ENCODE data around the gene CIB4. TPM values are rescaled to one million over a fixed set of nuclear protein-coding genes. Genes with fewer than 3 reads are reported as not detected.
"Not testable (repeated sequence)": the region's sequence is repeated elsewhere in the genome, so short reads cannot be mapped to it uniquely, and the experiment has no call there.

The CIB4 gene
- total RNA-seq, 1 donor from 2014 or later, result not detected

DNA sequence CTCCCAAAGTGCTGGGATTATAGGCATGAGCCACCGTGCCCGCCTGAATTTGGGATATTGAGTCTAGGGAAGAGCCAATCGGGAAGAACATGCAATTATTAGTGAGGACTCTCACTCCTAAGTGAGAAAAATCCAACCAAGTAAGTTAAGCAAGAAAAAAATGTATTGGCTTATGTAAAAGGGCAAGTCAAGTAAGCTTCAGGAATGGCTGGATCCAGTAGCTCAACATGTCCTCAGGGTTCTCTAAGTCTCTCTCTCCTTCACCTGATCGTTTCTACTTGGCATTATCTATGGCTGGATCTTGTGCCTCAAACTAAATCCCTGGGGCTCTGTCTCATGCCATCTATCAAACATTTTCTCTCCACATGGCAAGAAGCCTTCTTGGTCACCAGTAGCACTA is 16.1 kb upstream of the CIB4 start:
- Mint-ChIP-seq H3K36me3 (ENCODE audit: low read depth) (no peaks in the 10 kb centered on the region), H3K4me3 (ENCODE audit: low read depth) (no peak overlapping the region), H3K4me1 (ENCODE audit: low read depth) (no peaks in the 10 kb centered on the region), H3K27me3 (ENCODE audit: low read depth) (peaks cover 4% of the 10 kb centered on the region), H3K9me3 (peaks cover 24% of the 10 kb centered on the region), H3K27ac (no peak overlapping the region)
- no peak for DNase-seq (ENCODE audit: low spot score)
- intact Hi-C loops (cut with micrococcal nuclease), result no loop called here

DNA sequence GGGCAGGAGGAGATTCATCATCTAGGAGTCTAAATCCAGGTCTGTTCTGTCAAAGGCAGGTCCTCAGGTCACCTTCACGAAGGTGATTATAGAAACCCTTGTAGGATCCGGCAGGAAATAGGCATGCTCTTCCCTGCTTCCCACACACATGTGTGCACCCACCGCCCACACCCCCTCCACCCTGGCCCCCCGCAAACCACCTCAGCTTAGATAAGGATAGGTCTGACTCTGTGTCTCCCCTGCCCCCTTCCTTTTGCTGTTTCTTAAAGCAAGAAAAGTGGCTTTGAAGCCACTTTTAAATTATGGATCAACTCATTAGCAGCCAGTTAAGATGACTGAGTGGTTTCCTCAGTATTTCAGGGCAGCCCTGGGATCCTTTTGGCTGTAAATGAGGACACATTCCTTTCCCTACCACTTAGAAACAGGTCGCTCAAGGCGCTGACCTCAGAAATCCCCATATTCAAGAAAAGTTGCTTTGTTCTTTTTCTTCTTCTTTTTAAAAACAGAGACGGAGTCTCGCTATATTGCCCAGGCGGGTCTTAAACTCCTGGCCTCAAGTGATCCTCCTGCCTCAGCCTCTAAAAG is 14.5 kb upstream of the CIB4 start:
- H3K4me3 Mint-ChIP-seq (ENCODE audit: low read depth), result no peak overlapping the region
- no peaks in the 10 kb centered on the region for H3K36me3 Mint-ChIP-seq (ENCODE audit: low read depth)
- no peak overlapping the region for H3K27ac Mint-ChIP-seq
- no peaks in the 10 kb centered on the region for H3K4me1 Mint-ChIP-seq (ENCODE audit: low read depth)
- intact Hi-C loops (cut with micrococcal nuclease), result no loop called here
- no peak for DNase-seq (ENCODE audit: low spot score)
- H3K27me3 Mint-ChIP-seq (ENCODE audit: low read depth), result peaks cover 6% of the 10 kb centered on the region
- H3K9me3 Mint-ChIP-seq, result peaks cover 16% of the 10 kb centered on the region

DNA sequence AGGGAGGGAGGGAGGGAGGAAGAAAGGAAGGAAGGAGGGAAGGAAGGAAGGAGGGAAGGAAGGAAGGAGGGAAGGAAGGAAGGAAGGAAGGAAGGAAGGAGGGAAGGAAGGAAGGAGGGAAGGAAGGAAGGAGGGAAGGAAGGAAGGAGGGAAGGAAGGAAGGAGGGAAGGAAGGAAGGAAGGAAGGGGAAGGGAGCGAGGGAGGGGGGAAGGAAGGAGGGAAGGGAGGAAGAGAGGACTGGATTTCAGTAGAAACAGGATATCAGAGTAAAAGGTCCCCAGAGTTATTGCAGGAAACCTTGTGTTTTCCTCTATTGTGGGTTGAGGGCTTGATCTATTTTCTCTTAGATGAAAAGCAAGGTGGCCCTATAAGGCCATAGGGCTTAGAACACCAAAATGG is 14.0 kb upstream of the CIB4 start:
- H3K27me3 Mint-ChIP-seq (ENCODE audit: low read depth); H3K27ac Mint-ChIP-seq; H3K4me3 Mint-ChIP-seq (ENCODE audit: low read depth); DNase-seq (ENCODE audit: low spot score); H3K36me3 Mint-ChIP-seq (ENCODE audit: low read depth); intact Hi-C loops (cut with micrococcal nuclease); H3K4me1 Mint-ChIP-seq (ENCODE audit: low read depth): not testable (repeated sequence)
- H3K9me3 Mint-ChIP-seq, result peaks cover 12% of the 10 kb centered on the region

DNA sequence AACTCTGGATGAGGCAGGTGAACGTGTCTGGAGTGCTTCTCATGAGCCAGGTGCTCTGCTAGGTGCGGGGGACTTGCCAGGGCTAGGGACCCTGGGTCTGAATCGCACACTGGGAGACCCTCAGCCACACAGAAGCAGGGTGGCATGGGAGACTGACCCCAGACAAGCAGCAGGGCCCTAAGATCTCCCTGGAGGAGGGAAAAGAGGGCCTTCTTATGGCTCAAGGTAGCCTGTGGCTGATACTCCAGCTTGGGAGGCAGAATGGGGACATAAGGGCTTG is 12.8 kb upstream of the CIB4 start:
- no peak overlapping the region for H3K4me3 Mint-ChIP-seq (ENCODE audit: low read depth)
- DNase-seq (ENCODE audit: low spot score), result no peak
- peaks cover 2% of the 10 kb centered on the region for H3K9me3 Mint-ChIP-seq
- intact Hi-C loops (cut with micrococcal nuclease), result no loop called here
- no peak overlapping the region for H3K27ac Mint-ChIP-seq
- H3K27me3 Mint-ChIP-seq (ENCODE audit: low read depth), result peaks cover 6% of the 10 kb centered on the region
- H3K4me1 Mint-ChIP-seq (ENCODE audit: low read depth), result no peaks in the 10 kb centered on the region
- H3K36me3 Mint-ChIP-seq (ENCODE audit: low read depth), result no peaks in the 10 kb centered on the region

DNA sequence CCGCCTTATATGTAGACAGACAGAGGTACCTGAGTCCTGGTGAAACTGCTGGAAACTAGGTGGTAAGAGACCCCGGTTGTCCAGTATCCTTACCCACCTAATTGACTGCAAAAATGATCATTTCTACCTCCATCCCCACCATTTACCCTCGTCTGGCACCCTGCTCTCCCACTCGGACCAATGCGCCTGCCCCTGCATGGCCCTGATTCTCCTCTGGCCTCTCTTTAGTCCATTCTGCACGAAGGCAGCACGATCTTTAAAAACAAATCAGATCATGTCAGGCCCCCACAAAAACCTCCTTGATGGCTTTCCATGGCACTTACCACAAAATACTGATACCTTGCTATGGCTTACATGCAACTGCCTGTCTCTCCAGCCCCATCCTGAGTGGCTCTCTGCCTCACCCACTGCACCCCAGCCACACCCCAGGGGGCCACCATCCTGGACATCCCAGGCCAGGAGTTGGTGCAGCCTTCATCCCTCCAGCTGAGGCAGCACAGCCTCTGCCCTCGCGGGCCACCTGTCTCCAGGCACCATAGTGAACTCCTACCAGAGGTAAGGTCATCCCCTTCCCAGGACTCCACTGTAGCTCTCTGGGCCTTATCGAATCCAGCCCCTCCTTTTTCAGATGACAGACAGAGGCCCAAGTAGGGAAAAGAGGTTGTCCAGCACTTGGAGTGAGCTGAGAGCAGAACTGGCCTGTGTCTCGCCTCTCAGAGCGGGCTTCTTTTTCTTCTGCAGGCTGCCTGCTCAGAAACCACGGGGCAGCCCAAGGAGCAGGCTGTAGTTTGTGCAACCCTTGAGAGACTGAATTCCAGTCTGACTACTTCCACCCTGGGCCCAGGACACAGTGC is 12.3 kb upstream of the CIB4 start:
- no peaks in the 10 kb centered on the region for H3K36me3 Mint-ChIP-seq (ENCODE audit: low read depth)
- no peaks in the 10 kb centered on the region for H3K9me3 Mint-ChIP-seq
- peaks cover 6% of the 10 kb centered on the region for H3K27me3 Mint-ChIP-seq (ENCODE audit: low read depth)
- H3K4me1 Mint-ChIP-seq (ENCODE audit: low read depth), result no peaks in the 10 kb centered on the region
- no peak overlapping the region for H3K27ac Mint-ChIP-seq
- H3K4me3 Mint-ChIP-seq (ENCODE audit: low read depth), result no peak overlapping the region
- intact Hi-C loops (cut with micrococcal nuclease), result no loop called here
- DNase-seq (ENCODE audit: low spot score), result no peak

DNA sequence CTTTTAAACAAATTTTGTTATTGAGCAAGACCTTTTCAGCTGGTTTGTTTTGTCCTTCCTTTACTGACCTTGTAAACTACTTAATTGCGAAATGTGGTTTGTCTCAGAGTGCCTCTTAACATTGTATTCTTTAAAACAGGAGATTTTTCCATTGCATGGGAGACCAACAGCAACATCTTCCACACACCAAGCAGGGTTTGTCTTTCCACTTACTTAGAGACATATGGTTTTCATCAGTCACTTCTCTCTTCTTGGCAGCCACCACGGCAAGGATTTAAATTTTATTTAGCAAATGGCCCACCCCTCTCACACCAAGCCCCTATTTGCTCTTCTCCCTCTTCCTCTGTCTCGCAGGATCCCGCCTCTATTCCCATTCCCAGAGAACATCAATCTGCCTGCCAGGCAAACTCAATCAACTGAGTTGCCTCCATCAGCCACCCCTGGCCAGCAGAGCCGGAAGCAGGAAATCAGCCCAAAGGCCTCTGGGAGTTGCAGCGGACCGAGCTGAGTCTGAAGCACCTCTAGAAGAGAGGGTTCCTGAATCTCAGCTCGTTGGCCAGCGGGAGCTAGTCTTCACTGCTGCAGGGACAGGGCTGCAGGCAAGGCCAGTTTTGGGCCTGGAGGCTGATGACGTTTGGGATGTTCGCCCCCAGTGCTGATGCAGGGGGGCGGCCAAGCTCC is 11.3 kb upstream of the CIB4 start:
- Mint-ChIP-seq H3K36me3 (ENCODE audit: low read depth) (no peaks in the 10 kb centered on the region), H3K27ac (no peak overlapping the region), H3K4me1 (ENCODE audit: low read depth) (no peaks in the 10 kb centered on the region), H3K4me3 (ENCODE audit: low read depth) (no peak overlapping the region), H3K27me3 (ENCODE audit: low read depth) (peaks cover 6% of the 10 kb centered on the region), H3K9me3 (no peaks in the 10 kb centered on the region)
- DNase-seq (ENCODE audit: low spot score), result no peak
- intact Hi-C loops (cut with micrococcal nuclease), result no loop called here

- no peaks in the 10 kb centered on the region for H3K9me3 Mint-ChIP-seq
- no peak for DNase-seq (ENCODE audit: low spot score)
Measured at GRCh38 chr2:26651799-26652198, 10.6 kb upstream of the CIB4 start.

GRCh38 chr2:26651470-26651771 is 10.3 kb upstream of the CIB4 start:
- H3K4me1 Mint-ChIP-seq (ENCODE audit: low read depth), result no peaks in the 10 kb centered on the region
- no peak overlapping the region for H3K27ac Mint-ChIP-seq
- H3K9me3 Mint-ChIP-seq, result no peaks in the 10 kb centered on the region
- no peaks in the 10 kb centered on the region for H3K36me3 Mint-ChIP-seq (ENCODE audit: low read depth)
- intact Hi-C loops (cut with micrococcal nuclease), result no loop called here
- no peak for DNase-seq (ENCODE audit: low spot score)
- H3K27me3 Mint-ChIP-seq (ENCODE audit: low read depth), result peaks cover 9% of the 10 kb centered on the region
- H3K4me3 Mint-ChIP-seq (ENCODE audit: low read depth), result no peak overlapping the region

More at GRCh38 chr2:26651799-26652198, 10.6 kb upstream of the CIB4 start:
- Mint-ChIP-seq H3K27me3 (ENCODE audit: low read depth) (peaks cover 6% of the 10 kb centered on the region), H3K4me3 (ENCODE audit: low read depth) (no peak overlapping the region), H3K4me1 (ENCODE audit: low read depth) (no peaks in the 10 kb centered on the region), H3K27ac (no peak overlapping the region), H3K36me3 (ENCODE audit: low read depth) (no peaks in the 10 kb centered on the region)
- intact Hi-C loops (cut with micrococcal nuclease), result no loop called here

DNA sequence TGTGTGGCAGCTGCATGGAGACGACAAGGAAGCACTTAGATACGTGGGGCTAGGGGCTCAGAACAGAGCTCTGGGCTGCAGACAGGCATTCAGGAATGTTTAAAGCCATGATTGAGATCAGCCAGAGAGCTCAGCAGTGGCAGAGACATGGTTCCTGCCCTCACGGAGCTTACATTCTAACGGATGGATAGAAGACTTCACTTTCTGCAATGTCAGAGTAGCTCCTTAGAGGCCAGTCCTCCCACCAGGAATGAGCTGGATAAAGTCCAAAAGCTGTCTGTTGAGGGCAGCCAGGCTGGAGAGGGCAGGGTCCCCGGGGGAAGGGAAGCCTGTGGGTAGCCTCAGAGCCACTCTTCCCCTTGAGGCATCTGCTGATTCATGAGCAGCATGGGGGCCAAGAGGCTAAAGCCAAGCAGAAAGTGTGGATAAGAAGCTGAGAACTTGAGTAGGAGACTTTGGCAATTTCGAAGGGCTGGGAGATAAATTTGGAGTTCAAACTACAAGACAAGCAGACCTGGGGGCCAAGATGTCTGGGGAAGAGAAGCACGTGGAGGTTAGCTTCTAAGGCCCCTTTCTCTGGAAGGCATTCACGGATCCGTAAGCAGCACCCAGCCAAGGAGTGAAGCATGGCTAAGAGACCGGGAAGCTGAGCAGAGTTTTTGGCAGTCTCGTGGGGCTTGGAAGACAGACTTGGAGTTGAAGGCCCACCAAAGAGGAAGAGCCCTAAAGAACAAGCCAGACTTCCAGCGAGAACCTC is 9.7 kb upstream of the CIB4 start:
- H3K36me3 Mint-ChIP-seq (ENCODE audit: low read depth), result no peaks in the 10 kb centered on the region
- no peak overlapping the region for H3K4me3 Mint-ChIP-seq (ENCODE audit: low read depth)
- no peaks in the 10 kb centered on the region for H3K4me1 Mint-ChIP-seq (ENCODE audit: low read depth)
- no peak for DNase-seq (ENCODE audit: low spot score)
- H3K9me3 Mint-ChIP-seq, result no peaks in the 10 kb centered on the region
- intact Hi-C loops (cut with micrococcal nuclease), result no loop called here
- H3K27ac Mint-ChIP-seq, result no peak overlapping the region
- peaks cover 9% of the 10 kb centered on the region for H3K27me3 Mint-ChIP-seq (ENCODE audit: low read depth)

DNA sequence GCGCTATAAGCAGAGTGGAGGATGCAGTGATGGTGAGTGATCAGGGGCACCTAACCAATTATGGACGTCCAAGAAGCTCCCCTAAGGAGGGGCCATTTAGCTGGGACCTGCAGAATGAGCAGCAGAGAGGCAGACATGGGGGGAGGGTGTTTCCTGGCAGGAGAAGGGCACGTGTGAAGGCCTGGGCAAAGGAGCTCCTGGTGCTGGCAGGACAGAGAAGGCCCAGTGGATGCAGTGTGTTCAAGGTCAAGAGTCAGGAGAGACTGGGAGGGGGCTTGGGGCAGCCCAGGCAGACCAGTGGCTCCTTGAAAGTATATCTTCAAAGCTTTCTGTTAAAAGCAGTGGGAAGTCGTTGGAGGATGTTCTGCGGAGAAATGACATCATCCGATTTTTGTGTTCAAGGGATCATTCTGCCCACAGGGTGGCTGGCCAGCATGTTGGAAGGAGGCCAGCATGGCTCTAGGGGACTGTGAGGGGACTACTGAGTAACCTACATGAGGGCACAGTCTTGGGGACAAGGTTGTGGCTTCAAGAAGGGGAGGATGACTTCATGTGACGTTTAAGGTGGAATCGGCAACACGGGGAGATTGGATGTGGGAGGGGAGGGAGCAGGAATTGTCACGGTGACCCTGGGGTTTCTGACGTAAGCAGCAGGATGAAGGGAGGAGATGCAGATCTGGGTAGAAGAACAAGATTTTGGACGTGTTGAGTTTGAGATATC is 9.0 kb upstream of the CIB4 start:
- intact Hi-C loops (cut with micrococcal nuclease), result no loop called here

DNA sequence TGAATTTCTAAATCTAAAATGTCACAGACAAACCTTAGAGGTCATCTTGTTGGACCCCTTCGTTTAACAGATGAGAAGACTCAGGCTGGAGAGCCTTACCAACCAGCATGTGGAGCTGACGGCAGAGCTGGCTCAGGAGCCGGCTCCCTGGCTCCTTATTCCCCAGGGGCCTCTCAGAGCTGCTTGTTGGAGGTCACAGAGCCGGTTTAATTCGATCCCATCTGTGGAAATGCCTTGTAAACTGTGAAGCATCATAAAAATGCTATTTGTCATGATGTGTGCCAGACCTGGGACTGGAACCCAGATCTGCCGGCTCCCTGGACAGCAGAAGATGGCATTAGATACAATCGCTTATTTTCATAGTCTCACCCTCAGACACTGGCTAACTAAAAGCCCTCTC is 8.2 kb upstream of the CIB4 start:
- intact Hi-C loops (cut with micrococcal nuclease), result no loop called here
- peaks cover 14% of the 10 kb centered on the region for H3K27me3 Mint-ChIP-seq (ENCODE audit: low read depth)
- H3K27ac Mint-ChIP-seq, result no peak overlapping the region
- no peaks in the 10 kb centered on the region for H3K9me3 Mint-ChIP-seq
- no peak for DNase-seq (ENCODE audit: low spot score)
- H3K4me3 Mint-ChIP-seq (ENCODE audit: low read depth), result no peak overlapping the region
- H3K4me1 Mint-ChIP-seq (ENCODE audit: low read depth), result no peaks in the 10 kb centered on the region
- no peaks in the 10 kb centered on the region for H3K36me3 Mint-ChIP-seq (ENCODE audit: low read depth)

More for the DNA sequence above, 9.0 kb upstream of the CIB4 start:
- H3K4me1 Mint-ChIP-seq (ENCODE audit: low read depth), result no peaks in the 10 kb centered on the region
- H3K36me3 Mint-ChIP-seq (ENCODE audit: low read depth), result no peaks in the 10 kb centered on the region
- no peaks in the 10 kb centered on the region for H3K9me3 Mint-ChIP-seq
- no peak overlapping the region for H3K27ac Mint-ChIP-seq
- DNase-seq (ENCODE audit: low spot score), result no peak
- H3K27me3 Mint-ChIP-seq (ENCODE audit: low read depth), result peaks cover 11% of the 10 kb centered on the region
- no peak overlapping the region for H3K4me3 Mint-ChIP-seq (ENCODE audit: low read depth)

GRCh38 chr2:26648516-26648915 is 7.3 kb upstream of the CIB4 start:
- no peak for DNase-seq (ENCODE audit: low spot score)
- Mint-ChIP-seq H3K27ac (no peak overlapping the region), H3K27me3 (ENCODE audit: low read depth) (peaks cover 17% of the 10 kb centered on the region), H3K4me1 (ENCODE audit: low read depth) (no peaks in the 10 kb centered on the region), H3K9me3 (no peaks in the 10 kb centered on the region), H3K36me3 (ENCODE audit: low read depth) (no peaks in the 10 kb centered on the region), H3K4me3 (ENCODE audit: low read depth) (no peak overlapping the region)
- intact Hi-C loops (cut with micrococcal nuclease), result no loop called here

Measured in activated T-helper 2 cell treated with anti-CD3 and anti-CD28 coated beads, Interferon-gamma antibody, Interleukin-2, Interleukin-4, amounts not matched to agents 10 μg/mL and 5 μg/mL and 100 μg/mL, durations not matched to agents 14 hours and 24 hours and 36 hours (primary cell).